GM23248 (cell line): ENCODE measurements around the gene PLA2G4E. TPM values are rescaled to one million over a fixed set of nuclear protein-coding genes. Genes with fewer than 3 reads are reported as not detected.

Experiments used
- DNase-seq: peaks from one replicate; pipeline ENCODE4 v3.0.0-alpha.2; 2015
- H2AFZ ChIP-seq: fragments of 200-600 bp; sonication (generic); 2 replicates; pipeline ENCODE4 v1.6.1; 2016; ENCODE audit warnings: antibody characterized with exemption
- H3F3A ChIP-seq: fragments of 200-600 bp; sonication (generic); 2 replicates; pipeline ENCODE4 v1.6.1; 2016; ENCODE audit warnings: mild to moderate bottlenecking, antibody characterized with exemption, mixed run types; ENCODE audit not compliant: insufficient read depth
- H3K27ac ChIP-seq: fragments of 200-600 bp; sonication (generic); 2 replicates; pipeline ENCODE4 v1.5.1; 2016; ENCODE audit warnings: mild to moderate bottlenecking
- H3K27me3 ChIP-seq: fragments of 200-600 bp; sonication (generic); replicated peaks from 2 replicates; pipeline ENCODE4 v1.6.1; 2016; ENCODE audit warnings: mild to moderate bottlenecking; ENCODE audit not compliant: insufficient read depth
- H3K36me3 ChIP-seq: fragments of 200-600 bp; sonication (generic); 2 replicates; pipeline ENCODE4 v1.6.1; 2016; ENCODE audit warnings: low read depth, mild to moderate bottlenecking
- H3K4me1 ChIP-seq: fragments of 200-600 bp; sonication (generic); 2 replicates; pipeline ENCODE4 v1.6.1; 2016; ENCODE audit warnings: mild to moderate bottlenecking; ENCODE audit not compliant: insufficient read depth
- H3K4me2 ChIP-seq: fragments of 200-600 bp; sonication (generic); one replicate; pipeline ENCODE4 v1.6.1; 2016; ENCODE audit warnings: mild to moderate bottlenecking; ENCODE audit not compliant: unreplicated experiment
- H3K4me3 ChIP-seq: fragments of 200-600 bp; sonication (generic); 2 replicates; pipeline ENCODE4 v1.5.1; 2016; ENCODE audit warnings: mild to moderate bottlenecking
- H3K79me2 ChIP-seq: fragments of 200-600 bp; sonication (generic); 2 replicates; pipeline ENCODE4 v1.6.1; 2016; ENCODE audit warnings: mild to moderate bottlenecking; ENCODE audit not compliant: insufficient read depth
- H3K9ac ChIP-seq: fragments of 200-600 bp; sonication (generic); 2 replicates; pipeline ENCODE4 v1.6.1; 2016; ENCODE audit warnings: mild to moderate bottlenecking
- H3K9me2 ChIP-seq: fragments of 200-600 bp; sonication (generic); 2 replicates; pipeline ENCODE4 v1.6.1; 2016; ENCODE audit warnings: mixed run types, mild to moderate bottlenecking, moderate library complexity; ENCODE audit not compliant: insufficient read depth
- H3K9me3 ChIP-seq: fragments of 200-600 bp; sonication (generic); one replicate; pipeline ENCODE4 v1.6.1; 2017; ENCODE audit warnings: low read depth
- H4K20me1 ChIP-seq: fragments of 200-600 bp; sonication (generic); 2 replicates; pipeline ENCODE4 v1.6.0; 2016; ENCODE audit not compliant: insufficient read depth
- EZH2 ChIP-seq: fragments of 200-600 bp; sonication (generic); IDR thresholded peaks from 2 replicates; pipeline ENCODE4 v1.6.1; 2018; ENCODE audit warnings: antibody characterized with exemption, mild to moderate bottlenecking; ENCODE audit not compliant: insufficient read depth, poor library complexity, severe bottlenecking
- EZH2phosphoT487 ChIP-seq: fragments of 200-600 bp; sonication (generic); IDR thresholded peaks from 2 replicates; pipeline ENCODE4 v1.6.1; 2018; ENCODE audit warnings: antibody characterized with exemption, moderate library complexity, mild to moderate bottlenecking, low read depth; ENCODE audit not compliant: insufficient read depth
- WGBS, 2 experiments: methylation state at CpG; one replicate each; pipeline ENCODE4 v1.1.6; 2015 to 2017; ENCODE audit warnings: low lambda C conversion rate in 2 of 2, low coverage in 1 of 2; ENCODE audit errors: missing lambda C conversion rate in 2 of 2; 5-methylcytosine and 5-hydroxymethylcytosine counted together
- in situ Hi-C: fragments of 300-500 bp; cut with MboI; formaldehyde crosslinking; loops from 2 replicates; pipeline ENCODE4 v1.15.0; 2020
- polyA plus RNA-seq: library from polyadenylated mRNA; unstranded; fragments of >200 nt; fragmentation: Nextera tagmentation; extraction: Ambion mirVana; gene quantifications from 2 replicates; pipeline ENCODE4 v1.2.1, GENCODE V29; 2016
- total RNA-seq: library from RNA; depleted of rRNA; stranded (reverse); fragments of >200 nt; shearing (Covaris generic); gene quantifications from 2 replicates; pipeline ENCODE4 v1.2.3, GENCODE V29; 2014

PLA2G4E gene
- total and polyA plus RNA-seq, 2 experiments from 2014 or later = not detected

- H3K4me2 ChIP-seq = no peak overlapping the region
- H4K20me1 ChIP-seq = no peaks in the 10 kb centered on the region
- H3F3A ChIP-seq = no peaks in the 10 kb centered on the region
- no peaks in the 10 kb centered on the region for H3K9me2 ChIP-seq
- no peak overlapping the region for H3K27ac ChIP-seq
- H3K36me3 ChIP-seq = no peaks in the 10 kb centered on the region
- H3K9me3 ChIP-seq = no peaks in the 10 kb centered on the region
- H3K9ac ChIP-seq = no peak overlapping the region
- H3K79me2 ChIP-seq = no peaks in the 10 kb centered on the region
- no peaks in the 10 kb centered on the region for H3K4me1 ChIP-seq
- no peak overlapping the region for H2AFZ ChIP-seq
- in situ Hi-C loops = no loop called here
- peaks cover 10% of the 10 kb centered on the region; the same call in 1 of the 2 replicates for H3K27me3 ChIP-seq
- DNase-seq = no peak
- H3K4me3 ChIP-seq = no peak overlapping the region
- TF ChIP-seq EZH2 = no peak
- TF ChIP-seq EZH2phosphoT487 = no peak
- 74% methylated on average over 4 of the region's 4 CpGs for WGBS, 2 experiments
Observed at GRCh38 chr15:42064271-42064670, 43.4 kb upstream of the PLA2G4E start.

- TF ChIP-seq EZH2 (no peak), EZH2phosphoT487 (no peak)
Observed at GRCh38 chr15:42063122-42063848, 42.4 kb upstream of the PLA2G4E start.

GRCh38 chr15:42062284-42062806 is 41.5 kb upstream of the PLA2G4E start:
- Histone ChIP-seq H3K27me3 (peaks cover 12% of the 10 kb centered on the region; the same call in 1 of the 2 replicates), H3K4me1 (no peaks in the 10 kb centered on the region), H3K4me2 (no peak overlapping the region), H3F3A (no peaks in the 10 kb centered on the region), H3K9ac (no peak overlapping the region), H3K79me2 (no peaks in the 10 kb centered on the region), H4K20me1 (no peaks in the 10 kb centered on the region), H3K9me2 (no peaks in the 10 kb centered on the region), H3K36me3 (no peaks in the 10 kb centered on the region), H3K27ac (no peak overlapping the region), H2AFZ (no peak overlapping the region), H3K9me3 (no peaks in the 10 kb centered on the region), H3K4me3 (no peak overlapping the region)
- 75% methylated on average over 9 of the region's 9 CpGs for WGBS, 2 experiments
- DNase-seq = no peak
- in situ Hi-C loops = no loop called here
- no peak for TF ChIP-seq EZH2
- TF ChIP-seq EZH2phosphoT487 = no peak

More at GRCh38 chr15:42063122-42063848, 42.4 kb upstream of the PLA2G4E start:
- 62 to 63% methylated on average over 12 of the region's 12 CpGs for WGBS, 2 experiments
- H3K27me3 ChIP-seq = peaks cover 12% of the 10 kb centered on the region; the same call in 1 of the 2 replicates
- H3F3A ChIP-seq = no peaks in the 10 kb centered on the region
- H3K4me1 ChIP-seq = no peaks in the 10 kb centered on the region
- H3K9ac ChIP-seq = no peak overlapping the region
- DNase-seq = no peak
- H3K9me3 ChIP-seq = no peaks in the 10 kb centered on the region
- in situ Hi-C loops = no loop called here
- no peaks in the 10 kb centered on the region for H3K36me3 ChIP-seq
- no peak overlapping the region for H3K4me3 ChIP-seq
- no peak overlapping the region for H2AFZ ChIP-seq
- H4K20me1 ChIP-seq = no peaks in the 10 kb centered on the region
- no peaks in the 10 kb centered on the region for H3K79me2 ChIP-seq
- H3K9me2 ChIP-seq = no peaks in the 10 kb centered on the region
- H3K27ac ChIP-seq = no peak overlapping the region
- H3K4me2 ChIP-seq = no peak overlapping the region

GRCh38 chr15:42060797-42061196 is 40.0 kb upstream of the PLA2G4E start:
- H3K27me3 ChIP-seq = peaks cover 12% of the 10 kb centered on the region; the same call in 1 of the 2 replicates
- DNase-seq = no peak
- WGBS, 2 experiments = 70% methylated on average over 5 of the region's 5 CpGs

GRCh38 chr15:42060477-42060763 is 39.6 kb upstream of the PLA2G4E start:
- H3K9me3 ChIP-seq = no peaks in the 10 kb centered on the region
- H3K9ac ChIP-seq = no peak overlapping the region
- no peaks in the 10 kb centered on the region for H3F3A ChIP-seq
- no peak overlapping the region for H3K27ac ChIP-seq
- H3K4me3 ChIP-seq = no peak overlapping the region
- peaks cover 12% of the 10 kb centered on the region; the same call in 1 of the 2 replicates for H3K27me3 ChIP-seq
- no peak overlapping the region for H2AFZ ChIP-seq
- no peaks in the 10 kb centered on the region for H3K9me2 ChIP-seq
- no peaks in the 10 kb centered on the region for H3K36me3 ChIP-seq
- H3K79me2 ChIP-seq = no peaks in the 10 kb centered on the region
- no peaks in the 10 kb centered on the region for H3K4me1 ChIP-seq
- TF ChIP-seq EZH2phosphoT487 (no peak), EZH2 (no peak)
- H3K4me2 ChIP-seq = no peak overlapping the region
- in situ Hi-C loops = no loop called here
- no peaks in the 10 kb centered on the region for H4K20me1 ChIP-seq
- DNase-seq = no peak
- 39 to 55% methylated on average over 4 of the region's 4 CpGs for WGBS, 2 experiments

More at GRCh38 chr15:42060797-42061196, 40.0 kb upstream of the PLA2G4E start:
- Histone ChIP-seq H3K4me1 (no peaks in the 10 kb centered on the region), H4K20me1 (no peaks in the 10 kb centered on the region), H3K79me2 (no peaks in the 10 kb centered on the region), H2AFZ (no peak overlapping the region), H3K9me3 (no peaks in the 10 kb centered on the region), H3K4me2 (no peak overlapping the region), H3K36me3 (no peaks in the 10 kb centered on the region), H3K9ac (no peak overlapping the region), H3K9me2 (no peaks in the 10 kb centered on the region), H3F3A (no peaks in the 10 kb centered on the region), H3K4me3 (no peak overlapping the region), H3K27ac (no peak overlapping the region)
- in situ Hi-C loops = no loop called here
- no peak for TF ChIP-seq EZH2
- TF ChIP-seq EZH2phosphoT487 = no peak
